Tongue (tissue), 3 donors: ENCODE data around the gene MED12L. TPM values are rescaled to one million over a fixed set of nuclear protein-coding genes. Genes with fewer than 3 reads are reported as not detected.

Source experiments
- DNase-seq: peaks from one replicate; pipeline ENCODE4 v3.0.0-alpha.2; 2015
- small RNA-seq: library from RNA; depleted of rRNA; stranded (forward); fragments of <200 nt; gene quantifications from one replicate; pipeline ENCODE3, GENCODE V24; 2014; ENCODE audit warnings: low replicate concordance
- total RNA-seq: library from RNA; depleted of rRNA; stranded (reverse); fragments of >200 nt; gene quantifications from one replicate; pipeline ENCODE4 v1.2.3, GENCODE V29; 2014

The MED12L gene
- total RNA-seq, 1 donor from 2014 or later: 8.5 TPM

DNA sequence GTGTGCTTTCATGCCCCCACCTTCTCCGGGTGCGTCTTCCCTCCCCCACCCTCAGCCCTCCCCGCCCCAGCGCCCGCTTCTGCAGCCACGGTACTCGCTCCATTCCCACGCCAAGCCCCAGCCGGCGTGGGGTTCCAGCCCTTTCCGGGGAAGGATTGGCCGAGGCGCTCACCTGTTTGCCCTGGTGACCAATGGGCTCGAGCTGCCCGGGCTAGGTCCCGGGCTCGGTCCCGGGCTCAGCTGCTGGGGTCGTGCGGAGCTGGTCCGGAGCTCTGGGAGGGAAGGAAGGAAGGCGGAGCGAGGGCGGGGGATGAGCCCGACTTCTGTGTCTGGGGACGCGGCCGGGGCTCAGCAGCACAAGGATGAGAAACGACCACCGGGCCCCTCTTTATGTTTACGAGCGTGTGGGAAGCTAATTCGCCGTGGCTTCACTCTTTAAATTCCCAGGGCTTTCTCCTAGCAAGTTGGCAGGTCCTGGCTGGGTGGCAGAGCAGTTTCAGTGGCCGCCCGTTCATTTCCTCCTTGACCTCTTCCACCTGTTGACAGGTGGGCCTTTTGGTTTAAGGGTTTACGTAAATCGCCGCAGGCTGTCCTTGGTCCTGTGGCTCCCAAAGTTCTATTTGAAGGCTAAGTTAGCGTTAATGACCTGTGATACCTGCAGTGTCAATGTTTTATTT is 375.4 kb downstream of the MED12L start, which contains the start of gene IGSF10:
Gene IGSF10, minus strand, starts transcription at position 288 of the 677 bp plus-strand sequence. CDS start 2,352 bp downstream, outside the sequence.
- peak; percentile 7 for DNase-seq

GRCh38 chr3:151462278-151462780 is 376.9 kb downstream of the MED12L start:
- no peak for DNase-seq

DNA sequence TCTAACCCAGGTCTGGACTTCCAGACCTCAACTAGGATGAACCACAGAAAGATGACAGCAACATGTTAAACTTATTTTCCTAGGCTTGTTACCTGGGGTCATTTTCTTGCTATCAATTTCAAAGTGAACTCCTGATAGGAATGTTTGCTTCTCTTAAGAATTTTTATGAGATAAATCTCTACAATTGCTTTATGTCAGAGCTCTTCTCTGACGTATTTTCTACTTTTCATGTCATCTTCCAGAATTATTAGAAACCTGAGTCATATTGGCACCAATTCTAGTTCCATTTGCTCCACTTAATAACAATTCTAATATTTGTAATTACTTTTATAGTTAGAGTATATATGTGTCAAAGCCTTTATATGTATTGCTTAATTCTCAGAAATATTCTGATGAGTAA is 377.5 kb downstream of the MED12L start:
- no peak for DNase-seq

DNA sequence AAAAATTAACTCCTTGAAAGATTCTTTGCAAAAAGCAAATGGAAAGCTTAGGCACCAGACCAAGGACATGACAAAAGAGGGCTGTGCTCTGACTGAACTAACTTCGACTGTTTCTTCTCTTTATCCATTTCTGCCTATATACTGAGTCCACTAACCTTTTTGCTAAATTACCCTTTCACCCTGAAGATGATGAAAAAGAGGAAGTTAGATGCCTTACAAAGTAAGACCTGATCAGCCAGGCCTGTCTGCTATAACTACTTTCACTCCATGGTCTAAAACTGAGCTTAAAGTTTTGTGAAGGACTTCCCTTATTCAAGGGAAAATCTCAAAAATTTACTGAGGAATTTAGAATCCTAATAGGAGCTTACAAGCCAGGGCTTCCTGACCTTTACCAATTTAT is 381.6 kb downstream of the MED12L start:
- no peak for DNase-seq

GRCh38 chr3:151468284-151468917 is 382.9 kb downstream of the MED12L start:
- peak; percentile 64 for DNase-seq

- DNase-seq: no peak
Measured at GRCh38 chr3:151476344-151477018, 391.0 kb downstream of the MED12L start.

GRCh38 chr3:151477591-151478334 is 392.3 kb downstream of the MED12L start:
- DNase-seq: no peak

DNA sequence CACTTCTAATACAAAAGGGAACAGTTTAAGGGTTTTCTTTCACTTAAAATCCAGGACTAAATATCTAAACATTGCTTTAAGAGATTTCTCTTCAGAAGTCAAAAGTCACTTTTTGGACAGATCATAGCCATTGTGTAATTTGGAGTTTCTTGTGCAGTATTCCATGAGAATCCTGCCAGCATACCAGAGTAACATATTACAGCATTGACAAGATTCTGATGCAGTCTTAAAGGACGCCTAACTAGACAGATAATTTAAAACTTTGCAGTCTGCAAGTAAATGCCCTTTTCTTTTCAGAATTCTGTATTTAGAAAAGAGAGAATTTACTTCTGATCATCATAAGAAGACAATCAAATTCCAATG is 392.9 kb downstream of the MED12L start:
- no peak for DNase-seq

GRCh38 chr3:151479452-151479851 is 394.0 kb downstream of the MED12L start:
- no peak for DNase-seq

DNA sequence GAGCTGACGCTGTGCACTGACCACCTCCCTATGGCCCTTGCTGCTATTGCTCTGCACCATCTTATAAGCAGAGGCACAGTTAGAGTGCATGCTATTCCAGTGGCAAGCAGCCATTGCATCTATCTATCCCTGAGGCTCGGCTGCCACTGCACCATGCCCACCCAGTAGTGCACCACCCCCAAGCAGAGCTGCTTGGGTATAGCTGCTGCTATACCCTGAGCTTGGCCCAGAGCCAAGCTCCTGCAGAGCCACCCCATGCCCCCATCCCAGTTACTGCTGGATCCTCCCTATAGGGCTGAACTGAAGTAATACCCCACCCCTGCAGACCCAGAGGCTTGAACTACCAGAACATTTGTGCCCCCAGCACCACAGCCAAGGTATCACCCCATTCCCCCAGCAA is 395.0 kb downstream of the MED12L start:
- no peak for DNase-seq

GRCh38 chr3:151483488-151483887 is 398.0 kb downstream of the MED12L start:
- DNase-seq: no peak

DNA sequence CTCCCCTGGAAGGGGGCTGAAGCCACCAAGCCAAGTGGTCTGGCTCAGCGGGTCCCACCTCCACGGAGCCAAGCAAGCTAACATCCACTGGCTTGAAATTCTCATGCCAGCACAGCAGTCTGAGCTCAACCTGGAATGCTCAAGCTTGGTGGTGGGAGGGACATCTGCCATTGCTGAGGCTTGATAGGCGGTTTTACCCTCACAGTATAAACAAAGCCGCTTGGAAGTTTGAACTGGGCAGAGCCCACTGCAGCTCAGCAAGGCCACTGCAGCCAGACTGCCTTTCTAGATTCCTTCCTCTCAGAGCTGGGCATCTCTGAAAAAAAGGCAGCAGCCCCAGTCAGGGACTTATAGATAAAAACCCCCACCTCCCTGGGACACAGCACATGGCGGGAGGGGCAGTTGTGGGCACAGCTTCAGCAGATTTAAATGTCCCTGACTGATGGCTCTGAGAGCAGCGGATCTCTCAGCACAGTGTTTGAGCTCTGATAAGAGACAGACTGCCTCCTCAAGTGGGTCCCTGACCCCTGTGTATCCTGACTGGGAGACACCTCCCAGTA is 398.6 kb downstream of the MED12L start:
- DNase-seq: no peak

Small RNA genes within 50 kb of the gene (small RNA-seq; reads per million reads assigned to genes)
- 0.24 reads per million, percentile 40 among the genes with 10 or more reads in this experiment for gene RNA5SP145

Other genes with a start within 250 kb of the MED12L start
- not detected for gene MINDY4B, start 180.2 kb upstream of the MED12L start, total RNA-seq
- 0.31 TPM for gene CLRN1, start 112.9 kb upstream of the MED12L start, total RNA-seq
- gene GPR171, start 117.6 kb downstream of the MED12L start, total RNA-seq: not detected
- 2.9 TPM for gene P2RY14, start 192.9 kb downstream of the MED12L start, total RNA-seq
- 2.3 TPM for gene GPR87, start 231.2 kb downstream of the MED12L start, total RNA-seq
- 1.2 TPM for gene P2RY13, start 243.9 kb downstream of the MED12L start, total RNA-seq